Activated T-helper 1 cell treated with anti-CD3 and anti-CD28 coated beads, Interleukin-12 subunit alpha, Interleukin-12 subunit beta, Interleukin-2, Interleukin-4 antibody, amounts not matched to agents 30 ng/mL and 10 ng/mL and 1 ng/mL, durations not matched to agents 14 hours and 24 hours and 36 hours (primary cell): ENCODE measurements around the gene ILF3. TPM values are rescaled to one million over a fixed set of nuclear protein-coding genes. Genes with fewer than 3 reads are reported as not detected.
"Not testable (repeated sequence)": the region's sequence is repeated elsewhere in the genome, so short reads cannot be mapped to it uniquely, and the experiment has no call there.

Experiments
- DNase-seq: peaks from one replicate; pipeline ENCODE4 v3.0.0; 2021; ENCODE audit warnings: low spot score
- H3K27ac Mint-ChIP-seq: one replicate; pipeline ENCODE4 v1.8.0; 2021; ENCODE audit warnings: mild to moderate bottlenecking, mixed read lengths
- H3K27me3 Mint-ChIP-seq: one replicate; pipeline ENCODE4 v1.8.0; 2022; ENCODE audit warnings: mild to moderate bottlenecking, moderate library complexity, mixed read lengths; ENCODE audit not compliant: insufficient read depth
- H3K36me3 Mint-ChIP-seq: one replicate; pipeline ENCODE4 v1.8.0; 2021; ENCODE audit warnings: low read depth, mixed read lengths
- H3K4me1 Mint-ChIP-seq: one replicate; pipeline ENCODE4 v1.8.0; 2021; ENCODE audit warnings: low read depth, mixed read lengths
- H3K4me3 Mint-ChIP-seq: one replicate; pipeline ENCODE4 v1.8.0; 2021; ENCODE audit warnings: mild to moderate bottlenecking, moderate library complexity, mixed read lengths
- H3K9me3 Mint-ChIP-seq: one replicate; pipeline ENCODE4 v1.8.0; 2021; ENCODE audit warnings: mixed read lengths
- intact Hi-C: fragments of 100-400 bp; cut with micrococcal nuclease; formaldehyde crosslinking; loops from one replicate; pipeline ENCODE4 v1.15.1; 2024
- total RNA-seq: library from RNA; stranded (reverse); gene quantifications from 2 replicates; pipeline ENCODE4 v1.2.3, GENCODE V29; 2022

The ILF3 gene
- total RNA-seq, 1 donor from 2014 or later = 536 TPM

GRCh38 chr19:10646456-10647159, 7.5 kb upstream of the ILF3 start:
- Mint-ChIP-seq H3K36me3 (peaks cover 15% of the 10 kb centered on the region), H3K4me3 (no peak overlapping the region), H3K27me3 (no peaks in the 10 kb centered on the region), H3K9me3 (no peaks in the 10 kb centered on the region), H3K27ac (no peak overlapping the region), H3K4me1 (peaks cover 17% of the 10 kb centered on the region)
- intact Hi-C loops = no loop called here
- no peak for DNase-seq

- no peaks in the 10 kb centered on the region for H3K27me3 Mint-ChIP-seq
- peaks cover 19% of the 10 kb centered on the region for H3K4me1 Mint-ChIP-seq
- peak overlapping the region; percentile 6 for H3K27ac Mint-ChIP-seq
- peaks cover 11% of the 10 kb centered on the region for H3K36me3 Mint-ChIP-seq
- H3K9me3 Mint-ChIP-seq = no peaks in the 10 kb centered on the region
- no peak for DNase-seq
- intact Hi-C loops = no loop called here
- peak overlapping the region; percentile 43 for H3K4me3 Mint-ChIP-seq
Observed at GRCh38 chr19:10648360-10648759, 5.8 kb upstream of the ILF3 start.

- peak overlapping the region; percentile 76 for H3K4me3 Mint-ChIP-seq
Observed at GRCh38 chr19:10651851-10652250, 2.3 kb upstream of the ILF3 start.

GRCh38 chr19:10653482-10653731, 739 bp upstream of the ILF3 start:
- H3K27ac Mint-ChIP-seq = peak overlapping the region; percentile 96
- intact Hi-C loops = loop anchor here (1.0 to 10.0 kb wide), 7 partner anchors 48 to 549 kb away; partner anchors contain the start of genes ANGPTL6, DNMT1, PPAN and QTRT1
- H3K27me3 Mint-ChIP-seq = peaks cover 6% of the 10 kb centered on the region
- H3K4me1 Mint-ChIP-seq = peaks cover 31% of the 10 kb centered on the region
- H3K4me3 Mint-ChIP-seq = peak overlapping the region; percentile 92
- H3K36me3 Mint-ChIP-seq = peaks cover 27% of the 10 kb centered on the region
- DNase-seq = no peak
- no peaks in the 10 kb centered on the region for H3K9me3 Mint-ChIP-seq

More at GRCh38 chr19:10651851-10652250, 2.3 kb upstream of the ILF3 start:
- no peaks in the 10 kb centered on the region for H3K9me3 Mint-ChIP-seq
- no peak overlapping the region for H3K27ac Mint-ChIP-seq
- H3K36me3 Mint-ChIP-seq = peaks cover 22% of the 10 kb centered on the region
- H3K4me1 Mint-ChIP-seq = peaks cover 31% of the 10 kb centered on the region
- H3K27me3 Mint-ChIP-seq = peaks cover 6% of the 10 kb centered on the region
- intact Hi-C loops = loop anchor here (2.0 to 10.0 kb wide), 6 partner anchors 71 to 547 kb away; partner anchors contain the start of genes ANGPTL6, DNMT1, PPAN and RAVER1
- no peak for DNase-seq

GRCh38 chr19:10654610-10655456, 687 bp downstream of the ILF3 start:
- H3K36me3 Mint-ChIP-seq = peaks cover 27% of the 10 kb centered on the region
- no peak for DNase-seq
- peaks cover 29% of the 10 kb centered on the region for H3K4me1 Mint-ChIP-seq
- peak overlapping the region; percentile 92 for H3K4me3 Mint-ChIP-seq
- H3K27ac Mint-ChIP-seq = peak overlapping the region; percentile 96
- peaks cover 6% of the 10 kb centered on the region for H3K27me3 Mint-ChIP-seq
- no peaks in the 10 kb centered on the region for H3K9me3 Mint-ChIP-seq
- intact Hi-C loops = loop anchor here (1.0 to 10.0 kb wide), 13 partner anchors 53 to 550 kb away; partner anchors contain the start of genes ANGPTL6, CARM1, DNMT1 and KRI1

- H3K27me3 Mint-ChIP-seq = peaks cover 6% of the 10 kb centered on the region
- no peaks in the 10 kb centered on the region for H3K9me3 Mint-ChIP-seq
- peak overlapping the region; percentile 92 for H3K4me3 Mint-ChIP-seq
- DNase-seq = no peak
- H3K36me3 Mint-ChIP-seq = peaks cover 32% of the 10 kb centered on the region
- H3K27ac Mint-ChIP-seq = peak overlapping the region; percentile 96
- H3K4me1 Mint-ChIP-seq = peaks cover 29% of the 10 kb centered on the region
- intact Hi-C loops = loop anchor here (2.0 to 10.0 kb wide), 5 partner anchors 141 to 551 kb away; partner anchors contain the start of genes ANGPTL6, CARM1, DNMT1 and PPAN
Observed at GRCh38 chr19:10655457-10656312, 1.5 kb downstream of the ILF3 start.

GRCh38 chr19:10660346-10660745, 6.2 kb downstream of the ILF3 start:
- Mint-ChIP-seq H3K36me3 (peaks cover 23% of the 10 kb centered on the region), H3K27me3 (no peaks in the 10 kb centered on the region), H3K4me3 (no peak overlapping the region), H3K27ac (no peak overlapping the region), H3K4me1 (peaks cover 32% of the 10 kb centered on the region), H3K9me3 (no peaks in the 10 kb centered on the region)
- DNase-seq = no peak
- intact Hi-C loops = no loop called here

- peaks cover 11% of the 10 kb centered on the region for H3K36me3 Mint-ChIP-seq
- H3K27ac Mint-ChIP-seq = no peak overlapping the region
- H3K4me3 Mint-ChIP-seq = no peak overlapping the region
- intact Hi-C loops = no loop called here
- DNase-seq = no peak
- H3K27me3 Mint-ChIP-seq = no peaks in the 10 kb centered on the region
- peaks cover 16% of the 10 kb centered on the region for H3K4me1 Mint-ChIP-seq
- H3K9me3 Mint-ChIP-seq = no peaks in the 10 kb centered on the region
Observed at GRCh38 chr19:10661946-10662345, 7.8 kb downstream of the ILF3 start.

GRCh38 chr19:10662384-10663251, 8.5 kb downstream of the ILF3 start:
- no peak overlapping the region for H3K4me3 Mint-ChIP-seq
- no peak for DNase-seq
- H3K27ac Mint-ChIP-seq = peak overlapping the region; percentile 4
- peaks cover 14% of the 10 kb centered on the region for H3K4me1 Mint-ChIP-seq
- no peaks in the 10 kb centered on the region for H3K9me3 Mint-ChIP-seq
- H3K27me3 Mint-ChIP-seq = no peaks in the 10 kb centered on the region
- intact Hi-C loops = no loop called here
- H3K36me3 Mint-ChIP-seq = peaks cover 5% of the 10 kb centered on the region

GRCh38 chr19:10663252-10663563, 9.1 kb downstream of the ILF3 start:
- intact Hi-C loops, H3K9me3 Mint-ChIP-seq, H3K27me3 Mint-ChIP-seq, H3K36me3 Mint-ChIP-seq, H3K4me3 Mint-ChIP-seq, DNase-seq: not testable (repeated sequence)
- Mint-ChIP-seq H3K4me1 (peaks cover 20% of the 10 kb centered on the region), H3K27ac (peak overlapping the region; percentile 0)

- Mint-ChIP-seq H3K9me3 (no peaks in the 10 kb centered on the region), H3K27ac (no peak overlapping the region), H3K4me3 (no peak overlapping the region), H3K36me3 (peaks cover 14% of the 10 kb centered on the region), H3K4me1 (peaks cover 17% of the 10 kb centered on the region), H3K27me3 (no peaks in the 10 kb centered on the region)
- intact Hi-C loops = no loop called here
- DNase-seq = no peak
Observed at GRCh38 chr19:10667867-10668266, 13.7 kb downstream of the ILF3 start.

- intact Hi-C loops = no loop called here
- no peak for DNase-seq
- H3K9me3 Mint-ChIP-seq = no peaks in the 10 kb centered on the region
- H3K27ac Mint-ChIP-seq = no peak overlapping the region
- H3K4me1 Mint-ChIP-seq = peaks cover 15% of the 10 kb centered on the region
- no peaks in the 10 kb centered on the region for H3K27me3 Mint-ChIP-seq
- no peak overlapping the region for H3K4me3 Mint-ChIP-seq
- H3K36me3 Mint-ChIP-seq = peaks cover 19% of the 10 kb centered on the region
Observed at GRCh38 chr19:10669246-10669645, 15.1 kb downstream of the ILF3 start.
